HG03097 (cell line): ENCODE data around the gene HMOX2.

Source experiments
- ATAC-seq: cut with Tn5 transposase; IDR thresholded peaks from one replicate; pipeline ENCODE4 v1.9.1; 2021; ENCODE audit not compliant: unreplicated experiment, low FRiP score

The HMOX2 gene

GRCh38 chr16:4499196-4499555 is 23.0 kb downstream of the HMOX2 start:
- no peak for ATAC-seq

- no peak for ATAC-seq
Observed at GRCh38 chr16:4500272-4500671, 24.1 kb downstream of the HMOX2 start.

- ATAC-seq = no peak
Observed at GRCh38 chr16:4501071-4501478, 24.9 kb downstream of the HMOX2 start.

- no peak for ATAC-seq
Observed at GRCh38 chr16:4505356-4506147, 29.4 kb downstream of the HMOX2 start.

GRCh38 chr16:4506450-4506849 is 30.3 kb downstream of the HMOX2 start:
- ATAC-seq = no peak

- no peak for ATAC-seq
Observed at GRCh38 chr16:4507588-4508345, 31.6 kb downstream of the HMOX2 start.

GRCh38 chr16:4508806-4509205 is 32.6 kb downstream of the HMOX2 start:
- no peak for ATAC-seq

GRCh38 chr16:4509420-4509819 is 33.2 kb downstream of the HMOX2 start:
- no peak for ATAC-seq

GRCh38 chr16:4510131-4510530 is 33.9 kb downstream of the HMOX2 start:
- ATAC-seq = no peak

- ATAC-seq = no peak
Observed at GRCh38 chr16:4510747-4511426, 34.7 kb downstream of the HMOX2 start.

- no peak for ATAC-seq
Observed at GRCh38 chr16:4511441-4512082, 35.4 kb downstream of the HMOX2 start.

GRCh38 chr16:4512473-4512872 is 36.3 kb downstream of the HMOX2 start:
- no peak for ATAC-seq

- ATAC-seq = no peak
Observed at GRCh38 chr16:4513086-4513860, 37.1 kb downstream of the HMOX2 start.

- ATAC-seq = no peak
Observed at GRCh38 chr16:4513881-4514280, 37.7 kb downstream of the HMOX2 start.

- no peak for ATAC-seq
Observed at GRCh38 chr16:4514606-4515005, 38.4 kb downstream of the HMOX2 start.

- ATAC-seq = peak; percentile 41
Observed at GRCh38 chr16:4515611-4516233, 39.5 kb downstream of the HMOX2 start.

- no peak for ATAC-seq
Observed at GRCh38 chr16:4517812-4518680, 41.8 kb downstream of the HMOX2 start.

- no peak for ATAC-seq
Observed at GRCh38 chr16:4519274-4520058, 43.3 kb downstream of the HMOX2 start.
